ENCODE measurements around the gene SEMA4A. TPM values are rescaled to one million over a fixed set of nuclear protein-coding genes. Genes with fewer than 3 reads are reported as not detected.

Gene SEMA4A
- total and polyA plus RNA-seq, 2 of the 8 experiments (the other 6 are each of a cell fraction or from before 2014, with no cell fraction given): 7.3 to 10.6 TPM

DNA sequence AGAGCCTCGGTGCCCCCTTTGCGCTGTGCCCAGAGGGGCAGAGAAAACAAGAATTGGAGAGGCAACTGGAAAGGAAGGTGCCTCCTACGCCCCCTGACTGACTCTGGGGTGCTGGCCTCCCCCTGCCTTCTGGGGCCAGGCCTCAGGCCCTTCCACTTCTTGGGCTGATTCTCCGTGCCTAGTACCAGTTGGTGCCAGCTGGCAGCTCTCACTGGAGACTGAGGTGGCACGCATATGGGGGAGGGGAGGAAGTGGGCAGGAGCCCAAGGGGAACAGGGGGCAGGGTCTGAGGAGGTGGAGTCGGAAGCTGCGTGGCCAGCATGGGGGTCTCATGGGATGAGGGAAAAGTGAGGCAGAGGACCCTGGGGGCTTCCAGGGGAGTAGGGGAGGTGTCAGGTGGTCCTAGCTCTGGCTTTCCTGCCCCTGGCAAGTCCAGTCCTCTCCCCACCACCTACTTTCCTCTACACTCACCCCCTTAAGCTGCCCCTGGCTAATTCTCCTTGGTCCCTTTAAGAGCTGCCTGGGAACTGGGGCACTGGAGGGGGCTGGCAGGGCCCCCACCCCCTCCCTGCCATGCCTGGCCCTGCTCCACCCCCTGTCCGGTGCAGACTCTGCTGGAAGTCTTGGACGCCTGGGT, 6.5 kb upstream of the SEMA4A start (continued):
- TF ChIP-seq, protein P1, sequence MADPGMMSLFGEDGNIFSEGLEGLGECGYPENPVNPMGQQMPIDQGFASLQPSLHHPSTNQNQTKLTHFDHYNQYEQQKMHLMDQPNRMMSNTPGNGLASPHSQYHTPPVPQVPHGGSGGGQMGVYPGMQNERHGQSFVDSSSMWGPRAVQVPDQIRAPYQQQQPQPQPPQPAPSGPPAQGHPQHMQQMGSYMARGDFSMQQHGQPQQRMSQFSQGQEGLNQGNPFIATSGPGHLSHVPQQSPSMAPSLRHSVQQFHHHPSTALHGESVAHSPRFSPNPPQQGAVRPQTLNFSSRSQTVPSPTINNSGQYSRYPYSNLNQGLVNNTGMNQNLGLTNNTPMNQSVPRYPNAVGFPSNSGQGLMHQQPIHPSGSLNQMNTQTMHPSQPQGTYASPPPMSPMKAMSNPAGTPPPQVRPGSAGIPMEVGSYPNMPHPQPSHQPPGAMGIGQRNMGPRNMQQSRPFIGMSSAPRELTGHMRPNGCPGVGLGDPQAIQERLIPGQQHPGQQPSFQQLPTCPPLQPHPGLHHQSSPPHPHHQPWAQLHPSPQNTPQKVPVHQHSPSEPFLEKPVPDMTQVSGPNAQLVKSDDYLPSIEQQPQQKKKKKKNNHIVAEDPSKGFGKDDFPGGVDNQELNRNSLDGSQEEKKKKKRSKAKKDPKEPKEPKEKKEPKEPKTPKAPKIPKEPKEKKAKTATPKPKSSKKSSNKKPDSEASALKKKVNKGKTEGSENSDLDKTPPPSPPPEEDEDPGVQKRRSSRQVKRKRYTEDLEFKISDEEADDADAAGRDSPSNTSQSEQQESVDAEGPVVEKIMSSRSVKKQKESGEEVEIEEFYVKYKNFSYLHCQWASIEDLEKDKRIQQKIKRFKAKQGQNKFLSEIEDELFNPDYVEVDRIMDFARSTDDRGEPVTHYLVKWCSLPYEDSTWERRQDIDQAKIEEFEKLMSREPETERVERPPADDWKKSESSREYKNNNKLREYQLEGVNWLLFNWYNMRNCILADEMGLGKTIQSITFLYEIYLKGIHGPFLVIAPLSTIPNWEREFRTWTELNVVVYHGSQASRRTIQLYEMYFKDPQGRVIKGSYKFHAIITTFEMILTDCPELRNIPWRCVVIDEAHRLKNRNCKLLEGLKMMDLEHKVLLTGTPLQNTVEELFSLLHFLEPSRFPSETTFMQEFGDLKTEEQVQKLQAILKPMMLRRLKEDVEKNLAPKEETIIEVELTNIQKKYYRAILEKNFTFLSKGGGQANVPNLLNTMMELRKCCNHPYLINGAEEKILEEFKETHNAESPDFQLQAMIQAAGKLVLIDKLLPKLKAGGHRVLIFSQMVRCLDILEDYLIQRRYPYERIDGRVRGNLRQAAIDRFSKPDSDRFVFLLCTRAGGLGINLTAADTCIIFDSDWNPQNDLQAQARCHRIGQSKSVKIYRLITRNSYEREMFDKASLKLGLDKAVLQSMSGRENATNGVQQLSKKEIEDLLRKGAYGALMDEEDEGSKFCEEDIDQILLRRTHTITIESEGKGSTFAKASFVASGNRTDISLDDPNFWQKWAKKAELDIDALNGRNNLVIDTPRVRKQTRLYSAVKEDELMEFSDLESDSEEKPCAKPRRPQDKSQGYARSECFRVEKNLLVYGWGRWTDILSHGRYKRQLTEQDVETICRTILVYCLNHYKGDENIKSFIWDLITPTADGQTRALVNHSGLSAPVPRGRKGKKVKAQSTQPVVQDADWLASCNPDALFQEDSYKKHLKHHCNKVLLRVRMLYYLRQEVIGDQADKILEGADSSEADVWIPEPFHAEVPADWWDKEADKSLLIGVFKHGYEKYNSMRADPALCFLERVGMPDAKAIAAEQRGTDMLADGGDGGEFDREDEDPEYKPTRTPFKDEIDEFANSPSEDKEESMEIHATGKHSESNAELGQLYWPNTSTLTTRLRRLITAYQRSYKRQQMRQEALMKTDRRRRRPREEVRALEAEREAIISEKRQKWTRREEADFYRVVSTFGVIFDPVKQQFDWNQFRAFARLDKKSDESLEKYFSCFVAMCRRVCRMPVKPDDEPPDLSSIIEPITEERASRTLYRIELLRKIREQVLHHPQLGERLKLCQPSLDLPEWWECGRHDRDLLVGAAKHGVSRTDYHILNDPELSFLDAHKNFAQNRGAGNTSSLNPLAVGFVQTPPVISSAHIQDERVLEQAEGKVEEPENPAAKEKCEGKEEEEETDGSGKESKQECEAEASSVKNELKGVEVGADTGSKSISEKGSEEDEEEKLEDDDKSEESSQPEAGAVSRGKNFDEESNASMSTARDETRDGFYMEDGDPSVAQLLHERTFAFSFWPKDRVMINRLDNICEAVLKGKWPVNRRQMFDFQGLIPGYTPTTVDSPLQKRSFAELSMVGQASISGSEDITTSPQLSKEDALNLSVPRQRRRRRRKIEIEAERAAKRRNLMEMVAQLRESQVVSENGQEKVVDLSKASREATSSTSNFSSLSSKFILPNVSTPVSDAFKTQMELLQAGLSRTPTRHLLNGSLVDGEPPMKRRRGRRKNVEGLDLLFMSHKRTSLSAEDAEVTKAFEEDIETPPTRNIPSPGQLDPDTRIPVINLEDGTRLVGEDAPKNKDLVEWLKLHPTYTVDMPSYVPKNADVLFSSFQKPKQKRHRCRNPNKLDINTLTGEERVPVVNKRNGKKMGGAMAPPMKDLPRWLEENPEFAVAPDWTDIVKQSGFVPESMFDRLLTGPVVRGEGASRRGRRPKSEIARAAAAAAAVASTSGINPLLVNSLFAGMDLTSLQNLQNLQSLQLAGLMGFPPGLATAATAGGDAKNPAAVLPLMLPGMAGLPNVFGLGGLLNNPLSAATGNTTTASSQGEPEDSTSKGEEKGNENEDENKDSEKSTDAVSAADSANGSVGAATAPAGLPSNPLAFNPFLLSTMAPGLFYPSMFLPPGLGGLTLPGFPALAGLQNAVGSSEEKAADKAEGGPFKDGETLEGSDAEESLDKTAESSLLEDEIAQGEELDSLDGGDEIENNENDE (IDR thresholded peaks at IDR 0.05; ENCODE audit: insufficient replicate concordance, low read length): no peak
- TF ChIP-seq RFX5 (IDR thresholded peaks at IDR 0.05; ENCODE audit: borderline replicate concordance, low read depth, low read length) (no peak), ZNF274 (IDR thresholded peaks at IDR 0.05; ENCODE audit: borderline replicate concordance, extremely low read depth, low read length) (no peak), HDAC2 (IDR thresholded peaks at IDR 0.05; ENCODE audit: borderline replicate concordance in 1 of 2, low read depth in 2 of 2, low read length in 2 of 2) (no peak), CBX8 (IDR thresholded peaks at IDR 0.05; ENCODE audit: borderline replicate concordance, low read depth, low read length) (no peak), BRCA1 (IDR thresholded peaks at IDR 0.05; ENCODE audit: low read depth, low read length) (no peak), CTBP2 (IDR thresholded peaks at IDR 0.05; ENCODE audit: borderline replicate concordance, insufficient read depth, insufficient read length, low read length) (no peak), MAFK (IDR thresholded peaks at IDR 0.05; ENCODE audit: low read depth, low read length) (no peak), NRF1 (IDR thresholded peaks at IDR 0.05; ENCODE audit: low read depth, low read length) (no peak), JUN (IDR thresholded peaks at IDR 0.05; ENCODE audit: low read depth, low read length) (no peak)
